HCT116 (cell line): ENCODE data around the gene CCDC157. TPM values are rescaled to one million over a fixed set of nuclear protein-coding genes. Genes with fewer than 3 reads are reported as not detected.
"Not testable (repeated sequence)": the region's sequence is repeated elsewhere in the genome, so short reads cannot be mapped to it uniquely, and the experiment has no call there.

Experiments used
- ATAC-seq: fragments of 200-7000 bp; cut with Tn5 transposase; 2 replicates; pipeline ENCODE4 v1.9.1; 2020; ENCODE audit warnings: mild to moderate bottlenecking, moderate library complexity
- BruUV-seq: library from RNA; stranded (reverse); fragments of 400-500 nt; replicated peaks from 2 replicates; lab custom pipeline; 2021; lab: Mats Ljungman, UMichigan
- CTCF ChIA-PET: fragments of 300-600 bp; sonication (Branson Sonifier 250); formaldehyde crosslinking; loops from one replicate; lab custom pipeline; 2021; ENCODE audit warnings: antibody characterized with exemption; lab: Charles Lee
- POLR2A ChIA-PET: fragments of 300-600, 350-600 bp; sonication (Branson Sonifier 250); formaldehyde crosslinking; loops from one replicate; lab custom pipeline; 2021; ENCODE audit warnings: antibody characterized with exemption; lab: Charles Lee
- RAD21 ChIA-PET, 2 experiments: fragments of 300-600 bp; sonication (Branson Sonifier 250); formaldehyde crosslinking; loops; one replicate each; lab custom pipeline; 2023; ENCODE audit warnings: low total read pairs in 2 of 2; ENCODE audit not compliant: uncharacterized antibody in 2 of 2, unreplicated experiment in 2 of 2, low non-redundant PET in 1 of 2; lab: Charles Lee
- DNase-seq: peaks from one replicate; pipeline ENCODE4 v3.0.0-alpha.2; 2010; ENCODE audit warnings: low read depth, low spot score
- H2AFZ ChIP-seq: fragments of 200-600 bp; shearing (Covaris generic), sonication (generic); 2 replicates; pipeline ENCODE4 v1.6.1; 2017; ENCODE audit warnings: low read depth, mixed run types, mixed read lengths, antibody characterized with exemption, low read length; ENCODE audit not compliant: poor library complexity, severe bottlenecking
- H3K27ac ChIP-seq: 2 replicates; pipeline ENCODE4 v1.5.1; 2012; ENCODE audit warnings: low read depth, low read length
- H3K27me3 ChIP-seq: fragments of 200-600 bp; sonication (generic); 2 replicates; pipeline ENCODE4 v1.6.1; 2016; ENCODE audit warnings: mixed run types, low read length, mixed read lengths; ENCODE audit not compliant: insufficient read depth
- H3K36me3 ChIP-seq, 2 experiments: fragments of 200-500 bp in 1 of 2; fragments of 200-600 bp in 1 of 2; sonication (Bioruptor generic) in 1 of 2; sonication (generic) in 1 of 2; 2 replicates each; pipeline versions ENCODE4 v1.5.1 to v1.6.1; 2014 to 2016; ENCODE audit warnings: low read length in 2 of 2, inconsistent platforms in 1 of 2, mixed read lengths in 1 of 2, mixed run types in 1 of 2; ENCODE audit not compliant: insufficient read depth in 2 of 2, control insufficient read depth in 1 of 2
- H3K4me1 ChIP-seq, 2 experiments: fragments of 200-600 bp in 1 of 2; sonication (generic) in 1 of 2; 2 replicates each; pipeline versions ENCODE4 v1.5.1 to v1.6.1; 2012 to 2017; ENCODE audit warnings: low read length in 2 of 2, inconsistent platforms in 1 of 2, mild to moderate bottlenecking in 1 of 2, mixed read lengths in 1 of 2, mixed run types in 1 of 2, moderate library complexity in 1 of 2; ENCODE audit not compliant: insufficient read depth in 2 of 2, control insufficient read depth in 1 of 2
- H3K4me2 ChIP-seq: fragments of 200-600 bp; sonication (generic); 2 replicates; pipeline ENCODE4 v1.6.1; 2017; ENCODE audit warnings: mixed run types, low read length, mixed read lengths
- H3K4me3 ChIP-seq, 2 experiments: fragments of 200-600 bp in 1 of 2; sonication (generic) in 1 of 2; replicated peaks in 1 of 2; 2 replicates each; pipeline ENCODE4 v1.5.1; 2011 to 2016; ENCODE audit warnings: low read length in 2 of 2, control low read depth in 1 of 2, low read depth in 1 of 2, mild to moderate bottlenecking in 1 of 2, mixed read lengths in 1 of 2, mixed run types in 1 of 2
- H3K79me2 ChIP-seq: fragments of 200-600 bp; sonication (generic); 2 replicates; pipeline ENCODE4 v1.6.1; 2017; ENCODE audit warnings: mild to moderate bottlenecking, mixed run types, low read length, moderate library complexity, mixed read lengths; ENCODE audit not compliant: insufficient read depth
- H3K9ac ChIP-seq: fragments of 200-600 bp; sonication (generic); 2 replicates; pipeline ENCODE4 v1.6.1; 2016; ENCODE audit warnings: low read length, mixed read lengths
- H3K9me2 ChIP-seq: fragments of 200-600 bp; sonication (generic), shearing (Covaris generic); 2 replicates; pipeline ENCODE4 v1.6.1; 2017; ENCODE audit warnings: mixed run types, mild to moderate bottlenecking, moderate library complexity; ENCODE audit not compliant: insufficient read depth
- H3K9me3 ChIP-seq, 2 experiments: fragments of 200-500 bp in 1 of 2; fragments of 200-600 bp in 1 of 2; sonication (Bioruptor generic) in 1 of 2; sonication (generic) in 1 of 2; 2 replicates each; pipeline ENCODE4 v1.6.1; 2014 to 2017; ENCODE audit warnings: low read length in 2 of 2, mixed read lengths in 2 of 2, inconsistent platforms in 1 of 2, low read depth in 1 of 2, mild to moderate bottlenecking in 1 of 2, mixed run types in 1 of 2, moderate library complexity in 1 of 2; ENCODE audit not compliant: control insufficient read depth in 1 of 2, insufficient read depth in 1 of 2
- H4K20me1 ChIP-seq: fragments of 200-600 bp; sonication (generic), shearing (Covaris generic); 2 replicates; pipeline ENCODE4 v1.6.1; 2017; ENCODE audit warnings: mixed run types, mild to moderate bottlenecking, moderate library complexity; ENCODE audit not compliant: insufficient read depth
- CBX3 ChIP-seq: IDR thresholded peaks from 2 replicates; pipeline ENCODE4 v1.6.1; 2012; ENCODE audit warnings: low read depth
- CEBPB ChIP-seq: IDR thresholded peaks from 2 replicates; pipeline ENCODE4 v1.6.1; 2012; ENCODE audit warnings: low read depth
- EGR1 ChIP-seq: IDR thresholded peaks from 2 replicates; pipeline ENCODE4 v1.6.1; 2012; ENCODE audit warnings: low read depth
- ELF1 ChIP-seq: IDR thresholded peaks from 2 replicates; pipeline ENCODE4 v1.6.1; 2012; ENCODE audit warnings: low read depth, borderline replicate concordance
- EZH2phosphoT487 ChIP-seq: fragments of 200-600 bp; IDR thresholded peaks from 2 replicates; pipeline ENCODE4 v1.6.1; 2018; ENCODE audit warnings: antibody characterized with exemption, borderline replicate concordance
- FOSL1 ChIP-seq: IDR thresholded peaks from 2 replicates; pipeline ENCODE4 v1.6.1; 2012; ENCODE audit warnings: low read depth
- JUND ChIP-seq: IDR thresholded peaks from 2 replicates; pipeline ENCODE4 v1.6.1; 2012
- POLR2A ChIP-seq: IDR thresholded peaks from 2 replicates; pipeline ENCODE4 v1.7.0; 2011; ENCODE audit warnings: borderline replicate concordance; ENCODE audit not compliant: insufficient read depth, insufficient read length; ENCODE audit errors: extremely low read depth
- POLR2AphosphoS5 ChIP-seq: IDR thresholded peaks from 2 replicates; pipeline ENCODE4 v1.6.1; 2011; ENCODE audit warnings: mild to moderate bottlenecking, low read depth, low read length, moderate library complexity
- SIN3A ChIP-seq: IDR thresholded peaks from 2 replicates; pipeline ENCODE4 v1.6.1; 2012; ENCODE audit warnings: low read depth
- SP1 ChIP-seq: IDR thresholded peaks from 2 replicates; pipeline ENCODE4 v1.6.1; 2012; ENCODE audit warnings: low read depth
- SRF ChIP-seq: IDR thresholded peaks from 2 replicates; pipeline ENCODE4 v1.6.1; 2012; ENCODE audit warnings: low read depth
- TCF7L2 ChIP-seq: IDR thresholded peaks from 2 replicates; pipeline ENCODE4 v1.7.0; 2011; ENCODE audit warnings: borderline replicate concordance, inconsistent platforms; ENCODE audit not compliant: insufficient read depth, insufficient read length; ENCODE audit errors: extremely low read depth
- ZFX ChIP-seq: fragments of 450-650 bp; IDR thresholded peaks from 2 replicates; pipeline ENCODE4 v1.6.1; 2017
- ZNF274 ChIP-seq: fragments of 200-500 bp; sonication (Bioruptor generic); IDR thresholded peaks from 2 replicates; pipeline ENCODE4 v1.6.1; 2014; ENCODE audit warnings: mild to moderate bottlenecking, low read depth, low read length, inconsistent platforms
- intact Hi-C: fragments of 100-400 bp; cut with micrococcal nuclease; formaldehyde crosslinking; loops from 2 replicates; pipeline ENCODE4 v1.10.0; 2022
- total RNA-seq: library from RNA; stranded (reverse); gene quantifications from one replicate; pipeline ENCODE4 v1.2.1, GENCODE V29; 2021; ENCODE audit not compliant: unreplicated experiment
- TF ChIP-seq, protein P1 (sequence below): IDR thresholded peaks from 2 replicates; pipeline ENCODE4 v1.6.1; 2011; ENCODE audit warnings: mild to moderate bottlenecking, low read length, moderate library complexity; ENCODE audit not compliant: insufficient replicate concordance; ENCODE audit errors: extremely low read depth
- TF ChIP-seq, protein P2 (sequence below), 3 experiments: fragments of 200-600 bp in 1 of 3; sonication (generic) in 1 of 3; IDR thresholded peaks in 2 of 3; conservative IDR thresholded peaks in 1 of 3; 2 replicates each; pipeline ENCODE4 v1.5.1; 2012 to 2017; ENCODE audit warnings: low read depth in 2 of 3, low read length in 2 of 3, antibody characterized with exemption in 1 of 3, borderline replicate concordance in 1 of 3, control low read depth in 1 of 3, mild to moderate bottlenecking in 1 of 3, mixed read lengths in 1 of 3, mixed run types in 1 of 3, moderate library complexity in 1 of 3; ENCODE audit not compliant: insufficient read depth in 1 of 3

CCDC157 gene
- total RNA-seq, 1 experiment from 2014 or later: 2.1 TPM

DNA sequence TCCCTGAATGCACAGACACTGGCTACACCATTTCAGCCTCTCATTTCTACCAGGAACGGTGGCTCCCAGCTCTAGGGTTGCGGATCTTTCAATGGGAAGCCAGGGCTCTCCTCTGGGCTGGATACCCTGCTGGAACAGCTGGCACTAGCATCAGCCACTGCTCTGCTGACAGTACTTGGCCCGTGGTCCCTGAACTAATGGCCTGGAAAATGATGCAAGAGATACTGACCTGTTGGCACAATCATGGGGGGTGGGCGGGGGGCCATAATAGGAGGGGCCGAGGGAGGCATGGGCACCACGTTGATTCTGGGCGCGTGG is 19.4 kb upstream of the CCDC157 start:
- no peak overlapping the region for H3K4me2 ChIP-seq
- H3K9me3 ChIP-seq: no peaks in the 10 kb centered on the region
- no peak overlapping the region for H3K27ac ChIP-seq
- ChIA-PET POLR2A (no interaction called here), CTCF (no interaction called here), RAD21 (no interaction called here)
- no peaks in the 10 kb centered on the region for H3K4me1 ChIP-seq
- no peaks in the 10 kb centered on the region for H3K27me3 ChIP-seq
- TF ChIP-seq, protein P1, sequence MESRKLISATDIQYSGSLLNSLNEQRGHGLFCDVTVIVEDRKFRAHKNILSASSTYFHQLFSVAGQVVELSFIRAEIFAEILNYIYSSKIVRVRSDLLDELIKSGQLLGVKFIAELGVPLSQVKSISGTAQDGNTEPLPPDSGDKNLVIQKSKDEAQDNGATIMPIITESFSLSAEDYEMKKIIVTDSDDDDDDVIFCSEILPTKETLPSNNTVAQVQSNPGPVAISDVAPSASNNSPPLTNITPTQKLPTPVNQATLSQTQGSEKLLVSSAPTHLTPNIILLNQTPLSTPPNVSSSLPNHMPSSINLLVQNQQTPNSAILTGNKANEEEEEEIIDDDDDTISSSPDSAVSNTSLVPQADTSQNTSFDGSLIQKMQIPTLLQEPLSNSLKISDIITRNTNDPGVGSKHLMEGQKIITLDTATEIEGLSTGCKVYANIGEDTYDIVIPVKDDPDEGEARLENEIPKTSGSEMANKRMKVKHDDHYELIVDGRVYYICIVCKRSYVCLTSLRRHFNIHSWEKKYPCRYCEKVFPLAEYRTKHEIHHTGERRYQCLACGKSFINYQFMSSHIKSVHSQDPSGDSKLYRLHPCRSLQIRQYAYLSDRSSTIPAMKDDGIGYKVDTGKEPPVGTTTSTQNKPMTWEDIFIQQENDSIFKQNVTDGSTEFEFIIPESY: no peak
- no peak for TF ChIP-seq POLR2A
- TF ChIP-seq SRF: no peak
- no peak for TF ChIP-seq POLR2AphosphoS5
- TF ChIP-seq ZFX: no peak
- TF ChIP-seq, protein P2, sequence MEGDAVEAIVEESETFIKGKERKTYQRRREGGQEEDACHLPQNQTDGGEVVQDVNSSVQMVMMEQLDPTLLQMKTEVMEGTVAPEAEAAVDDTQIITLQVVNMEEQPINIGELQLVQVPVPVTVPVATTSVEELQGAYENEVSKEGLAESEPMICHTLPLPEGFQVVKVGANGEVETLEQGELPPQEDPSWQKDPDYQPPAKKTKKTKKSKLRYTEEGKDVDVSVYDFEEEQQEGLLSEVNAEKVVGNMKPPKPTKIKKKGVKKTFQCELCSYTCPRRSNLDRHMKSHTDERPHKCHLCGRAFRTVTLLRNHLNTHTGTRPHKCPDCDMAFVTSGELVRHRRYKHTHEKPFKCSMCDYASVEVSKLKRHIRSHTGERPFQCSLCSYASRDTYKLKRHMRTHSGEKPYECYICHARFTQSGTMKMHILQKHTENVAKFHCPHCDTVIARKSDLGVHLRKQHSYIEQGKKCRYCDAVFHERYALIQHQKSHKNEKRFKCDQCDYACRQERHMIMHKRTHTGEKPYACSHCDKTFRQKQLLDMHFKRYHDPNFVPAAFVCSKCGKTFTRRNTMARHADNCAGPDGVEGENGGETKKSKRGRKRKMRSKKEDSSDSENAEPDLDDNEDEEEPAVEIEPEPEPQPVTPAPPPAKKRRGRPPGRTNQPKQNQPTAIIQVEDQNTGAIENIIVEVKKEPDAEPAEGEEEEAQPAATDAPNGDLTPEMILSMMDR (IDR thresholded peaks at IDR 0.05 in 2 of 3, conservative IDR thresholded peaks at IDR 0.05 in 1 of 3; ENCODE audit: borderline replicate concordance in 1 of 3, insufficient read depth in 1 of 3, low read depth in 2 of 3, low read length in 2 of 3): no peak
- no peak for TF ChIP-seq EZH2phosphoT487
- no peak for TF ChIP-seq FOSL1
- TF ChIP-seq EGR1: no peak
- TF ChIP-seq CBX3: no peak
- TF ChIP-seq SP1: no peak
- TF ChIP-seq SIN3A: no peak
- no peak for TF ChIP-seq CEBPB
- no peak for TF ChIP-seq ZNF274
- no peak for TF ChIP-seq ELF1
- TF ChIP-seq TCF7L2: no peak
- no peak for TF ChIP-seq JUND
- ATAC-seq: no peak
- H3K9ac ChIP-seq: no peak overlapping the region
- no peak overlapping the region for H2AFZ ChIP-seq
- no peaks in the 10 kb centered on the region for H4K20me1 ChIP-seq
- DNase-seq: no peak
- intact Hi-C loops: no loop called here
- peaks cover 70 to 93% of the 10 kb centered on the region in 2 experiments for H3K36me3 ChIP-seq
- BruUV-seq: no TSS peak
- no peak overlapping the region for H3K4me3 ChIP-seq
- H3K79me2 ChIP-seq: no peaks in the 10 kb centered on the region; the same call in 1 of the 2 replicates
- H3K9me2 ChIP-seq: no peaks in the 10 kb centered on the region

DNA sequence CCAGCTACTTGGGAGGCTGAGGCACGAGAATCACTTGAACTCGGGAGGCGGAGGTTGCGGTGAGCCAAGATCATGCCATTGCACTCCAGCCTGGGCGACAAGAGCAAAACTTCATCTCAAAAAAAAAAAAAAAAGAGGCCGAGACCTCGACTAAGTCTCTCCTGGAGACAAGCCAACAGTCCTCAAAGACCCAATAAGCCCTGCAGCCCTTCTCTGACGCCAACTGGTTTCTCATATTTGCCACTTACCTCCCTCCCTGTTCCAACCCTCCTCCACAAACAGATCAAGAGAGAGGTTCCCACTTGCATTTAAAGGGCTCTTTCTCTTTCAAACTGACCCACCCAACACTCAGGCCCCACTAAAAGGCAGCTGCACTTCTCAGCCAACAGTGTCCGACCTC is 18.5 kb upstream of the CCDC157 start:
- RAD21 ChIA-PET: not testable (repeated sequence)

More for the DNA sequence above, 18.5 kb upstream of the CCDC157 start:
- H3K27me3 ChIP-seq, POLR2A ChIA-PET, H3K9me3 ChIP-seq, H3K9ac ChIP-seq, BruUV-seq, intact Hi-C loops, H3K9me2 ChIP-seq, H3K4me1 ChIP-seq, H3K27ac ChIP-seq, DNase-seq, H3K4me2 ChIP-seq, H3K79me2 ChIP-seq, H2AFZ ChIP-seq, ATAC-seq, CTCF ChIA-PET, H4K20me1 ChIP-seq, H3K4me3 ChIP-seq: not testable (repeated sequence)
- peaks cover 74 to 94% of the 10 kb centered on the region in 2 experiments for H3K36me3 ChIP-seq
